ENCODE measurements around the gene AMELX.

The AMELX gene

GRCh38 chrX:11293113-11293512, at the start of gene AMELX:
Gene AMELX, plus strand, starts transcription at chrX:11293413. Its CDS starts 1,376 bp downstream, at chrX:11294789.
- H3K4me1 ChIP-seq (ENCODE audit: insufficient read depth, low read length), result no peaks in the 10 kb centered on the region; the same call in 1 of the 2 replicates
- no peaks in the 10 kb centered on the region for H3K36me3 ChIP-seq (ENCODE audit: insufficient read depth, low read length)
- H3K9ac ChIP-seq (ENCODE audit: low read depth, low read length), result no peak within 1 kb of the TSS
- no peaks in the 10 kb centered on the region for H3K9me3 ChIP-seq (ENCODE audit: control insufficient read depth, insufficient read depth, low read length)

- H3K9me3 ChIP-seq (ENCODE audit: control insufficient read depth, insufficient read depth, low read length), result no peaks in the 10 kb centered on the region
- no peaks in the 10 kb centered on the region for H3K4me1 ChIP-seq (ENCODE audit: insufficient read depth, low read length)
- no peaks in the 10 kb centered on the region for H3K36me3 ChIP-seq (ENCODE audit: insufficient read depth, low read length)
- H3K9ac ChIP-seq (ENCODE audit: low read depth, low read length), result no peak overlapping the region
These were observed 48.6 kb upstream of the AMELX start for GRCh38 chrX:11244636-11245035.

GRCh38 chrX:11254417-11255109, 38.6 kb upstream of the AMELX start:
- H3K4me1 ChIP-seq (ENCODE audit: insufficient read depth, low read length), result no peaks in the 10 kb centered on the region
- H3K9ac ChIP-seq (ENCODE audit: low read depth, low read length), result no peak overlapping the region
- H3K9me3 ChIP-seq (ENCODE audit: control insufficient read depth, insufficient read depth, low read length), result no peaks in the 10 kb centered on the region
- no peaks in the 10 kb centered on the region for H3K36me3 ChIP-seq (ENCODE audit: insufficient read depth, low read length)

GRCh38 chrX:11257290-11257689, 35.9 kb upstream of the AMELX start:
- Histone ChIP-seq H3K4me1 (ENCODE audit: insufficient read depth, low read length) (no peaks in the 10 kb centered on the region), H3K9ac (ENCODE audit: low read depth, low read length) (no peak overlapping the region), H3K36me3 (ENCODE audit: insufficient read depth, low read length) (no peaks in the 10 kb centered on the region), H3K9me3 (ENCODE audit: control insufficient read depth, insufficient read depth, low read length) (no peaks in the 10 kb centered on the region)

GRCh38 chrX:11257711-11258110, 35.5 kb upstream of the AMELX start:
- Histone ChIP-seq H3K36me3 (ENCODE audit: insufficient read depth, low read length) (no peaks in the 10 kb centered on the region), H3K4me1 (ENCODE audit: insufficient read depth, low read length) (no peaks in the 10 kb centered on the region), H3K9ac (ENCODE audit: low read depth, low read length) (no peak overlapping the region), H3K9me3 (ENCODE audit: control insufficient read depth, insufficient read depth, low read length) (no peaks in the 10 kb centered on the region)

GRCh38 chrX:11259437-11259836, 33.8 kb upstream of the AMELX start:
- no peaks in the 10 kb centered on the region for H3K9me3 ChIP-seq (ENCODE audit: control insufficient read depth, insufficient read depth, low read length)
- no peaks in the 10 kb centered on the region for H3K4me1 ChIP-seq (ENCODE audit: insufficient read depth, low read length)
- H3K36me3 ChIP-seq (ENCODE audit: insufficient read depth, low read length), result no peaks in the 10 kb centered on the region
- H3K9ac ChIP-seq (ENCODE audit: low read depth, low read length), result no peak overlapping the region

- H3K9me3 ChIP-seq (ENCODE audit: control insufficient read depth, insufficient read depth, low read length), result no peaks in the 10 kb centered on the region
- no peak overlapping the region for H3K9ac ChIP-seq (ENCODE audit: low read depth, low read length)
- no peaks in the 10 kb centered on the region for H3K4me1 ChIP-seq (ENCODE audit: insufficient read depth, low read length)
- no peaks in the 10 kb centered on the region for H3K36me3 ChIP-seq (ENCODE audit: insufficient read depth, low read length)
These were observed 32.0 kb upstream of the AMELX start for GRCh38 chrX:11261260-11261659.

GRCh38 chrX:11264925-11265324, 28.3 kb upstream of the AMELX start:
- no peaks in the 10 kb centered on the region for H3K4me1 ChIP-seq (ENCODE audit: insufficient read depth, low read length)

GRCh38 chrX:11265352-11265751, 27.9 kb upstream of the AMELX start:
- Histone ChIP-seq H3K4me1 (ENCODE audit: insufficient read depth, low read length) (no peaks in the 10 kb centered on the region), H3K9ac (ENCODE audit: low read depth, low read length) (no peak overlapping the region), H3K9me3 (ENCODE audit: control insufficient read depth, insufficient read depth, low read length) (no peaks in the 10 kb centered on the region), H3K36me3 (ENCODE audit: insufficient read depth, low read length) (no peaks in the 10 kb centered on the region)

More at GRCh38 chrX:11264925-11265324, 28.3 kb upstream of the AMELX start:
- H3K9me3 ChIP-seq (ENCODE audit: control insufficient read depth, insufficient read depth, low read length), result no peaks in the 10 kb centered on the region
- no peaks in the 10 kb centered on the region for H3K36me3 ChIP-seq (ENCODE audit: insufficient read depth, low read length)
- no peak overlapping the region for H3K9ac ChIP-seq (ENCODE audit: low read depth, low read length)

GRCh38 chrX:11266573-11267003, 26.6 kb upstream of the AMELX start:
- H3K4me1 ChIP-seq (ENCODE audit: insufficient read depth, low read length), result no peaks in the 10 kb centered on the region
- no peaks in the 10 kb centered on the region for H3K9me3 ChIP-seq (ENCODE audit: control insufficient read depth, insufficient read depth, low read length)
- no peaks in the 10 kb centered on the region for H3K36me3 ChIP-seq (ENCODE audit: insufficient read depth, low read length)
- no peak overlapping the region for H3K9ac ChIP-seq (ENCODE audit: low read depth, low read length)

GRCh38 chrX:11267425-11267824, 25.8 kb upstream of the AMELX start:
- Histone ChIP-seq H3K9ac (ENCODE audit: low read depth, low read length) (no peak overlapping the region), H3K4me1 (ENCODE audit: insufficient read depth, low read length) (no peaks in the 10 kb centered on the region), H3K9me3 (ENCODE audit: control insufficient read depth, insufficient read depth, low read length) (no peaks in the 10 kb centered on the region), H3K36me3 (ENCODE audit: insufficient read depth, low read length) (no peaks in the 10 kb centered on the region)

- Histone ChIP-seq H3K4me1 (ENCODE audit: insufficient read depth, low read length) (no peaks in the 10 kb centered on the region), H3K36me3 (ENCODE audit: insufficient read depth, low read length) (no peaks in the 10 kb centered on the region), H3K9ac (ENCODE audit: low read depth, low read length) (no peak overlapping the region), H3K9me3 (ENCODE audit: control insufficient read depth, insufficient read depth, low read length) (no peaks in the 10 kb centered on the region)
These were observed 24.2 kb upstream of the AMELX start for GRCh38 chrX:11269006-11269405.

- no peaks in the 10 kb centered on the region for H3K4me1 ChIP-seq (ENCODE audit: insufficient read depth, low read length)
These were observed 23.2 kb upstream of the AMELX start for GRCh38 chrX:11269996-11270395.

GRCh38 chrX:11272290-11272689, 20.9 kb upstream of the AMELX start:
- no peaks in the 10 kb centered on the region for H3K4me1 ChIP-seq (ENCODE audit: insufficient read depth, low read length)
- H3K9me3 ChIP-seq (ENCODE audit: control insufficient read depth, insufficient read depth, low read length), result no peaks in the 10 kb centered on the region

More at GRCh38 chrX:11269996-11270395, 23.2 kb upstream of the AMELX start:
- Histone ChIP-seq H3K9me3 (ENCODE audit: control insufficient read depth, insufficient read depth, low read length) (no peaks in the 10 kb centered on the region), H3K9ac (ENCODE audit: low read depth, low read length) (no peak overlapping the region), H3K36me3 (ENCODE audit: insufficient read depth, low read length) (no peaks in the 10 kb centered on the region)

GRCh38 chrX:11272863-11273262, 20.4 kb upstream of the AMELX start:
- Histone ChIP-seq H3K9me3 (ENCODE audit: control insufficient read depth, insufficient read depth, low read length) (no peaks in the 10 kb centered on the region), H3K4me1 (ENCODE audit: insufficient read depth, low read length) (no peaks in the 10 kb centered on the region), H3K9ac (ENCODE audit: low read depth, low read length) (no peak overlapping the region), H3K36me3 (ENCODE audit: insufficient read depth, low read length) (no peaks in the 10 kb centered on the region)

More at GRCh38 chrX:11272290-11272689, 20.9 kb upstream of the AMELX start:
- no peak overlapping the region for H3K9ac ChIP-seq (ENCODE audit: low read depth, low read length)
- H3K36me3 ChIP-seq (ENCODE audit: insufficient read depth, low read length), result no peaks in the 10 kb centered on the region
